K562 (cell line): Measurements from ENCODE around the gene CDC6. TPM values are rescaled to one million over a fixed set of nuclear protein-coding genes. Genes with fewer than 3 reads are reported as not detected.

Source experiments
- ATAC-seq: fragments of 200-7000 bp; cut with Tn5 transposase; 3 replicates; pipeline ENCODE4 v1.9.1; 2020; ENCODE audit warnings: moderate library complexity
- BruUV-seq: library from RNA; stranded (reverse); fragments of 400-500 nt; replicated peaks from 2 replicates; lab custom pipeline; 2021; lab: Mats Ljungman, UMichigan
- CTCF ChIA-PET: fragments of 300-600 bp; formaldehyde crosslinking; extraction: SDS; loops from one replicate; lab custom pipeline; 2021; ENCODE audit warnings: low intra/inter-chr PET ratio; lab: Yijun Ruan, JAX
- POLR2A ChIA-PET: fragments of 300-600, 350-650 bp; sonication (Branson Sonifier 250); formaldehyde crosslinking; extraction: SDS; loops from one replicate; lab custom pipeline; 2021; ENCODE audit warnings: antibody characterized with exemption, inconsistent platforms; lab: Yijun Ruan, JAX
- DNase-seq, 4 experiments: peaks; one replicate each; pipeline versions ENCODE4 v3.0.0 to v3.0.0-alpha.2; 2011 to 2018; ENCODE audit warnings: low spot score in 3 of 4, mixed read lengths in 3 of 4; ENCODE audit errors: extremely low read depth in 1 of 4
- FAIRE-seq: peaks from 2 replicates; lab custom pipeline; 2011; peaks lifted over from hg19 to GRCh38; lab: Jason Lieb, UNC
- H2AFZ ChIP-seq: 2 replicates; pipeline ENCODE4 v1.6.0; 2011; ENCODE audit warnings: low read depth, low read length, control low read depth, inconsistent platforms
- H3K27ac ChIP-seq: fragments of 200-600 bp; 3 replicates; pipeline ENCODE4 v1.8.0; 2011; ENCODE audit warnings: low read depth, mild to moderate bottlenecking, control low read depth, inconsistent platforms, low read length, moderate library complexity, mixed read lengths; ENCODE audit errors: extremely low read depth
- H3K27me3 ChIP-seq, 2 experiments: fragments of 300-600 bp in 1 of 2; 2 replicates in 1 of 2; 3 replicates in 1 of 2; pipeline versions ENCODE4 v1.6.0 to v1.8.0; 2011; ENCODE audit warnings: inconsistent platforms in 2 of 2, low read length in 2 of 2, mild to moderate bottlenecking in 1 of 2, mixed read lengths in 1 of 2, moderate library complexity in 1 of 2; ENCODE audit not compliant: control insufficient read depth in 2 of 2, insufficient read depth in 2 of 2
- H3K36me3 ChIP-seq: fragments of 300-600 bp; 3 replicates; pipeline ENCODE4 v1.8.0; 2011; ENCODE audit warnings: mild to moderate bottlenecking, low read length, inconsistent platforms; ENCODE audit not compliant: control insufficient read depth, insufficient read depth
- H3K4me1 ChIP-seq, 2 experiments: fragments of 200-600 bp in 1 of 2; replicated peaks in 1 of 2; 2 replicates in 1 of 2; 3 replicates in 1 of 2; pipeline versions ENCODE4 v1.5.1 to v1.8.0; 2011; ENCODE audit warnings: inconsistent platforms in 2 of 2, low read length in 2 of 2, mild to moderate bottlenecking in 1 of 2, mixed read lengths in 1 of 2, moderate library complexity in 1 of 2; ENCODE audit not compliant: control insufficient read depth in 2 of 2, insufficient read depth in 2 of 2
- H3K4me2 ChIP-seq: 2 replicates; pipeline ENCODE4 v1.6.1; 2011; ENCODE audit warnings: low read length, control low read depth, inconsistent platforms, mixed read lengths; ENCODE audit not compliant: insufficient read depth
- H3K4me3 ChIP-seq: fragments of 200-600 bp; sonication (generic), shearing (Covaris generic); 2 replicates; pipeline ENCODE4 v1.5.1; 2016; ENCODE audit warnings: control low read depth, inconsistent platforms
- H3K79me2 ChIP-seq: fragments of 200-600 bp; 3 replicates; pipeline ENCODE4 v1.8.0; 2011; ENCODE audit warnings: low read length, inconsistent platforms; ENCODE audit not compliant: control insufficient read depth, insufficient read depth
- H3K9ac ChIP-seq, 2 experiments: 2 replicates each; pipeline versions ENCODE4 v1.6.0 to v1.6.1; 2011; ENCODE audit warnings: low read depth in 2 of 2, low read length in 2 of 2, control low read depth in 1 of 2, inconsistent platforms in 1 of 2, mild to moderate bottlenecking in 1 of 2, mixed read lengths in 1 of 2; ENCODE audit not compliant: insufficient read depth in 1 of 2
- H3K9me1 ChIP-seq: one replicate; pipeline ENCODE4 v1.6.0; 2011; ENCODE audit warnings: inconsistent platforms, mild to moderate bottlenecking, low read length, moderate library complexity; ENCODE audit not compliant: control insufficient read depth, insufficient read depth
- H3K9me3 ChIP-seq: replicated peaks from 2 replicates; pipeline ENCODE4 v1.5.1; 2011; ENCODE audit warnings: low read depth, low read length, inconsistent platforms; ENCODE audit not compliant: control insufficient read depth, insufficient read depth
- H4K20me1 ChIP-seq: replicated peaks from 2 replicates; pipeline ENCODE4 v1.6.1; 2011; ENCODE audit warnings: low read length, inconsistent platforms, mixed read lengths; ENCODE audit not compliant: control insufficient read depth, insufficient read depth
- FOXP4 ChIP-seq: sonication (generic); formaldehyde crosslinking; IDR thresholded peaks from 2 replicates; pipeline ENCODE4 v1.8.0; 2022; ENCODE audit warnings: mild to moderate bottlenecking, missing genetic modification reagents, borderline replicate concordance
- GTF2B ChIP-seq: IDR thresholded peaks from 2 replicates; pipeline ENCODE4 v1.6.1; 2011; ENCODE audit not compliant: insufficient read length; ENCODE audit errors: extremely low read depth
- HEY1 ChIP-seq: fragments of 250-450 bp; sonication (Bioruptor Pico); IDR thresholded peaks from 2 replicates; pipeline ENCODE4 v1.5.0; 2020; ENCODE audit warnings: mild to moderate bottlenecking, moderate library complexity, borderline replicate concordance
- IRF9 ChIP-seq: fragments of 450-650 bp; IDR thresholded peaks from 2 replicates; pipeline ENCODE4 v1.6.1; 2016; ENCODE audit warnings: missing biosample characterization, missing genetic modification characterization
- MYBL2 ChIP-seq, 2 experiments: fragments of 450-650 bp in 1 of 2; sonication (generic) in 1 of 2; formaldehyde crosslinking in 1 of 2; IDR thresholded peaks; 2 replicates each; pipeline versions ENCODE4 v1.6.1 to v1.8.1; 2017 to 2022; ENCODE audit warnings: borderline replicate concordance in 1 of 2, inconsistent platforms in 1 of 2, low read depth in 1 of 2, mild to moderate bottlenecking in 1 of 2, missing genetic modification reagents in 1 of 2, moderate library complexity in 1 of 2
- NBN ChIP-seq: fragments of 450-650 bp; IDR thresholded peaks from 2 replicates; pipeline ENCODE4 v1.6.1; 2016; ENCODE audit warnings: low read depth, mild to moderate bottlenecking
- NR2F6 ChIP-seq: fragments of 450-650 bp; formaldehyde crosslinking; IDR thresholded peaks from 2 replicates; pipeline ENCODE4 v1.4.0; 2020; ENCODE audit warnings: mild to moderate bottlenecking
- NR3C1 ChIP-seq: sonication (generic); formaldehyde crosslinking; IDR thresholded peaks from 2 replicates; pipeline ENCODE4 v1.8.1; 2022; ENCODE audit warnings: missing genetic modification reagents
- NR4A1 ChIP-seq, 2 experiments: fragments of 250-450 bp in 1 of 2; fragments of 450-650 bp in 1 of 2; sonication (Bioruptor Pico) in 1 of 2; IDR thresholded peaks; 2 replicates each; pipeline versions ENCODE4 v1.4.0 to v1.6.1; 2016 to 2020; ENCODE audit warnings: mild to moderate bottlenecking in 2 of 2, missing compliant biosample characterization in 1 of 2, missing genetic modification characterization in 1 of 2, moderate library complexity in 1 of 2
- RAD21 ChIP-seq, 2 experiments: fragments of 250-450 bp in 1 of 2; fragments of 450-650 bp in 1 of 2; sonication (Bioruptor Pico) in 1 of 2; formaldehyde crosslinking in 1 of 2; IDR thresholded peaks in 1 of 2; conservative IDR thresholded peaks in 1 of 2; 2 replicates each; pipeline versions ENCODE4 v1.4.0 to v1.8.0; 2020 to 2022; ENCODE audit warnings: mild to moderate bottlenecking in 2 of 2, moderate library complexity in 1 of 2
- RUNX1 ChIP-seq: sonication (generic); IDR thresholded peaks from 2 replicates; pipeline ENCODE4 v1.6.1; 2016; ENCODE audit warnings: antibody characterized with exemption, low read depth
- ZC3H11A ChIP-seq: IDR thresholded peaks from 2 replicates; pipeline ENCODE4 v1.6.1; 2012; ENCODE audit warnings: low read depth, low read length, improper control_type of control experiment
- WGBS: fragments of 100-300 bp; shearing (Covaris generic); methylation state at CpG from one replicate; pipeline ENCODE4 v1.1.6; 2016; ENCODE audit warnings: low coverage, mixed read lengths; ENCODE audit not compliant: insufficient coverage; ENCODE audit errors: missing lambda C conversion rate; 5-methylcytosine and 5-hydroxymethylcytosine counted together
- in situ Hi-C: fragments of 300-500 bp; cut with MboI; formaldehyde crosslinking; loops from 4 replicates; pipeline ENCODE4 v1.15.0; 2018; ENCODE audit warnings: inconsistent platforms, mixed read lengths
- intact Hi-C: fragments of 100-400 bp; cut with micrococcal nuclease; formaldehyde crosslinking; loops from 2 replicates; pipeline ENCODE4 v1.14.2; 2022
- polyA plus RNA-seq, 8 experiments: library from polyadenylated mRNA; depleted of rRNA in 4 of 8; stranded (reverse) in 5 of 8; unstranded in 3 of 8; fragments of >200 nt; fragmentation: Nextera tagmentation in 2 of 8; fragmentation: Illumina TruSeq in 1 of 8; extraction: Ambion mirVana in 2 of 8; extraction: Trizol in 1 of 8; gene quantifications; 2 replicates each; pipeline versions ENCODE4 v1.2.1 to v1.2.3, GENCODE V29; 2011 to 2014; ENCODE audit warnings: inconsistent platforms in 1 of 8, missing spikeins in 1 of 8
- total RNA-seq, 7 experiments: library from RNA; depleted of rRNA in 6 of 7; stranded (reverse); fragments of >200 nt in 6 of 7; fragmentation: Illumina TruSeq in 2 of 7; extraction: Trizol in 2 of 7; gene quantifications; 2 replicates each; pipeline versions ENCODE4 v1.2.1 to v1.2.3, GENCODE V29; 2011 to 2021; ENCODE audit warnings: low replicate concordance in 1 of 7
- TF ChIP-seq, protein P1 (sequence below): fragments of 200-800 bp; sonication (Bioruptor generic); IDR thresholded peaks from 2 replicates; pipeline ENCODE4 v1.6.1; 2017; ENCODE audit warnings: missing genetic modification characterization, missing compliant biosample characterization

The CDC6 gene
- total and polyA plus RNA-seq, 9 of the 15 experiments (the other 6 are each of a cell fraction or from before 2014, with no cell fraction given), result 29.6 to 141 (median 106) TPM

DNA sequence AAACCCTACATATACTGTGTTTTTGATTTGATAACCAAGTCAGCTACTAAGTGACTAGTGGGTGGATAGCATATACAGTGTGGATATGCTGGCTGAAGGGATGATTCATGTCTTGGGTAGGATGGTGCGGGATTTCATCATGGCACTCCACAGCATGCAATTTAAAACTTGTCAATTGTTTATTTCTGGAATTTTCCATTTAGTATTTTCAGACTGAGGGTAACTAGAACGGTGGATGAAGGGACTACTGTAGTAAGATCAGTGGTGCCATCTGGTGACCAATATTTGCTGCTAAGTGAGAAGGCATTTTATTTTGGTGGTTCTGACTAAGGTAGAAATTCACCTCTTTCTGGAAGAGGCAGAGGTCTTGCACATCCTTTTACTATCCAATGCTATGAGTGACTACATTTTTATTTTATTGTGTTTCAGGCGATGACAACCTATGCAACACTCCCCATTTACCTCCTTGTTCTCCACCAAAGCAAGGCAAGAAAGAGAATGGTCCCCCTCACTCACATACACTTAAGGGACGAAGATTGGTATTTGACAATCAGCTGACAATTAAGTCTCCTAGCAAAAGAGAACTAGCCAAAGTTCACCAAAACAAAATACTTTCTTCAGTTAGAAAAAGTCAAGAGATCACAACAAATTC is 3.1 kb downstream of the CDC6 start (continued):
- no peak for TF ChIP-seq NR2F6
- TF ChIP-seq, protein P1, sequence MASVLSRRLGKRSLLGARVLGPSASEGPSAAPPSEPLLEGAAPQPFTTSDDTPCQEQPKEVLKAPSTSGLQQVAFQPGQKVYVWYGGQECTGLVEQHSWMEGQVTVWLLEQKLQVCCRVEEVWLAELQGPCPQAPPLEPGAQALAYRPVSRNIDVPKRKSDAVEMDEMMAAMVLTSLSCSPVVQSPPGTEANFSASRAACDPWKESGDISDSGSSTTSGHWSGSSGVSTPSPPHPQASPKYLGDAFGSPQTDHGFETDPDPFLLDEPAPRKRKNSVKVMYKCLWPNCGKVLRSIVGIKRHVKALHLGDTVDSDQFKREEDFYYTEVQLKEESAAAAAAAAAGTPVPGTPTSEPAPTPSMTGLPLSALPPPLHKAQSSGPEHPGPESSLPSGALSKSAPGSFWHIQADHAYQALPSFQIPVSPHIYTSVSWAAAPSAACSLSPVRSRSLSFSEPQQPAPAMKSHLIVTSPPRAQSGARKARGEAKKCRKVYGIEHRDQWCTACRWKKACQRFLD (CRISPR knock-in tag), result 0 out of 2 replicates have a peak, but pooled peaks have one; percentile 36
- peak; percentile 58 to 70 for TF ChIP-seq RAD21 (CRISPR knock-in tag; conservative IDR thresholded peaks at IDR 0.05 in 1 of 2, IDR thresholded peaks at IDR 0.05 in 1 of 2)
- no peak for TF ChIP-seq RUNX1

DNA sequence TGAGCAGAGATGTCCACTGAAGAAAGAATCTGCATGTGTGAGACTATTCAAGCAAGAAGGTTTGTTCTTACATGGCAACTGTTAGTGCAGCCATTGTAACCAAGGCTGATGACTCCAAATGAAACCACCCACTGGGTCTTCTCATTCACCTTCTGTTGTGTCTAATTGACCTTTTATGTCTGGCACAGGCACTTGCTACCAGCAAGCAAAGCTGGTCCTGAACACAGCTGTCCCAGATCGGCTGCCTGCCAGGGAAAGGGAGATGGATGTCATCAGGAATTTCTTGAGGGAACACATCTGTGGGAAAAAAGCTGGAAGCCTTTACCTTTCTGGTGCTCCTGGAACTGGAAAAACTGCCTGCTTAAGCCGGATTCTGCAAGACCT is 3.6 kb downstream of the CDC6 start:
- peaks cover 0 to 7% of the 10 kb centered on the region in 2 experiments; a peak in 2 of 5 replicates for H3K4me1 ChIP-seq
- ATAC-seq, result no peak
- no peaks in the 10 kb centered on the region for H3K27me3 ChIP-seq
- no TSS peak for BruUV-seq
- no peak overlapping the region for H3K9ac ChIP-seq
- no peaks in the 10 kb centered on the region for H3K9me3 ChIP-seq
- CTCF ChIA-PET, result interaction anchor here (0.8 to 2.2 kb wide), 4 partner anchors 89 to 278 kb away, joined by 3 to 19 read pairs (median 10); no protein-coding TSS in a partner anchor
- H3K79me2 ChIP-seq, result peaks cover 41% of the 10 kb centered on the region
- H3K4me2 ChIP-seq, result no peak overlapping the region
- H3K36me3 ChIP-seq, result peaks cover 70% of the 10 kb centered on the region
- intact Hi-C loops, result no loop called here
- no peaks in the 10 kb centered on the region for H4K20me1 ChIP-seq
- H3K27ac ChIP-seq, result no peak overlapping the region
- DNase-seq, result no peak
- in situ Hi-C loops, result loop anchor here (5.0 to 25.0 kb wide), 2 partner anchors 179 to 279 kb away; partner anchors contain the start of gene CSF3
- WGBS, result 100% methylated on average over 2 of the region's 2 CpGs
- no peaks in the 10 kb centered on the region for H3K9me1 ChIP-seq
- no peak overlapping the region for H3K4me3 ChIP-seq
- POLR2A ChIA-PET, result interaction anchor here (0.6 to 1.5 kb wide), 4 partner anchors 9 to 247 kb away, joined by 3 to 5 read pairs (median 4); no protein-coding TSS in a partner anchor
- no peak for FAIRE-seq
- no peak overlapping the region for H2AFZ ChIP-seq
- TF ChIP-seq NR3C1 (CRISPR knock-in tag) (no peak), ZC3H11A (no peak), FOXP4 (CRISPR knock-in tag) (no peak), MYBL2 (IDR thresholded peaks at IDR 0.05; ENCODE audit: low read depth) (no peak), MYBL2 (CRISPR knock-in tag; IDR thresholded peaks at IDR 0.05; ENCODE audit: borderline replicate concordance) (no peak), NR4A1 (CRISPR knock-in tag; IDR thresholded peaks at IDR 0.05) (no peak), NR4A1 (tag; IDR thresholded peaks at IDR 0.05) (no peak), IRF9 (tag) (no peak), HEY1 (no peak), NBN (no peak), GTF2B (no peak)
